Left renal cortex interstitium (tissue), 4 donors: Measurements from ENCODE around the gene GAB1. TPM values are rescaled to one million over a fixed set of nuclear protein-coding genes. Genes with fewer than 3 reads are reported as not detected.
"Not testable (repeated sequence)": the region's sequence is repeated elsewhere in the genome, so short reads cannot be mapped to it uniquely, and the experiment has no call there.

Source experiments
- DNase-seq, 4 donors: peaks; one replicate each; pipeline ENCODE4 v3.0.0-alpha.2; 2013; ENCODE audit warnings: low read depth in 4 of 4, low spot score in 2 of 4, missing footprints in 1 of 4
- polyA plus RNA-seq, 4 donors: library from polyadenylated mRNA; unstranded; fragments of 120-200 nt; gene quantifications; one replicate each; pipeline ENCODE4 v1.2.1, GENCODE V29; 2013; ENCODE audit not compliant: insufficient read length in 4 of 4

Gene GAB1
- polyA plus RNA-seq, 4 donors, result 37.3 to 53.0 (median 47.9) TPM

DNA sequence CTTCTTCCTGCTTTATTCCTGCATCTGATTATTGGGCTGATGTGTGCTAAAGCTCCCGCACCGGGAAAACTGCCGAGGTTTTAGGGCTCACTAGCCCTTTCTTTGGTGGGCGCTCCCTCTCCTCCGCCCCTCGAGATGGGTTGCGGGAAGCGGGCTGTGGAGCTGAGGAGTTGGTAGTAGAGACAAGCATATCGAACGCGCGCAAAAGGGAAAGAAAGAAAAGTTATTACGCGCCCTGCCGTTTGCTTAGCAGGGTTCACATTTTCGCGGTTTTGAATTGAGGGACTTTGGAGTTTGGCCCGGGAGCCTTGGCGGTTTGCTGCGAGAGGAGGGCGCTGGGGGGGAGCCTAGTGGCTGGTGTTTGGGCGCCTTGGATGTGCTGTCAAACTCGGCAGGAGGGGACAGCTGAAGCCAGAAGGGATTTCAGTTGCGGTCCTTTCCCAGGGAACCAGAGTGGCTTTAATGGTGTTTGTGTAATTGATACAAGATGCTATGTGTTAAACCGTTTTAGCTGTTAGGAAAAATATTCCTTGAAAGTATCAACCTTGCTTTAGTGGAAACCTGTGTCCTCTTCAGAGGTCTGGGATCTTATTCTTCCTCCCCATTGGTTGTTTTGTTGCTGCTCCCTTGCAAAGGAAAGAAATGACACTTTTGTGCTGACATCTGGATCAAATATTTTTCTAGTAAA is 1.1 kb downstream of the GAB1 start:
- DNase-seq, result peak in 2 of 4 donors; percentile 28 to 41

- no peak for DNase-seq
These were observed 1.6 kb downstream of the GAB1 start for GRCh38 chr4:143338313-143338712.

DNA sequence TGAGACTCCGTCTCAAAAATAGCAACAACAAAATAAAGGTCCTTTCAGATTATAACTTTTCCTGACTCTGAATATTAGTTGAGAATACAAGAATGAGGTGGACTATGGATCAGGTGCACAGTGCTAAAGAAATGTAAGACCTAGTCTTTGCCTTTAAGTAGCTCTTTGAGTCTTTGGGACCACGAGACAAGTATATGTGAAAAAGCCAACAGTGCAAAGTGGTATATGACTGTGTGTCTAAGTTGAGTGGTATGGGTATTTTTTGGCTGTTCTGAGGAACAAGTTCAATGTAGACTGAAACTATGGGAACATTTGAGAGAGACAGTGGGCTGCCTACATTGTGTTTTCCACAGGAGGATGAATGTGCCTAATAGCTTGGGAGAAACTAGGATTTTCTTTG is 2.8 kb downstream of the GAB1 start:
- DNase-seq, result no peak

DNA sequence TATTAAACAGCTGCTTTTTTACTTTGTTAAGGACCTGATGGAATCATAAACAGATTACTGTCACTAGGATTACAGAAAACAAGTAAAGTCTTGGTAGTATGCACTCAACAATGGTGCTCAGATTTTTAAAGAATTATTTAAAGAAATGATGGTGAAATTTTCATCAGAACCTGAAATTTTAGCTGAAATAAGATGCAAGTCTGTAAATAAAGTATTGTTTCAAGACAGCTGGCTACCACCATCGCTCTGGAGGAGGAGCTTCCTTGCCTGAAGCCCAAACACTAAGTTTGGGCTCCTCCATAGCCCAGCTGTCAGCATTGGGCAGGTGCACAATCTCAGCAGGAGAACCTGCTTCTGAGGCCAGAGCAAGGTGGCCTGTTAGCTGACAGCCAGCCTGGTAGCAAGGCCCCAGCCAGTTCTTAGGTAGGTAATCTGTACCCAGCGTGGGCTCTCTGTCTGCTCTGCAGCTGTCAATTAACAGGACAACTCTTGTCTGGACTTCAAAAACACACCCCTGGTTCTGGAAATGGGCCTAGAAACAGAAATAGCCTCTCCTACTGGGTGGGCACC is 4.6 kb downstream of the GAB1 start:
- no peak for DNase-seq

DNA sequence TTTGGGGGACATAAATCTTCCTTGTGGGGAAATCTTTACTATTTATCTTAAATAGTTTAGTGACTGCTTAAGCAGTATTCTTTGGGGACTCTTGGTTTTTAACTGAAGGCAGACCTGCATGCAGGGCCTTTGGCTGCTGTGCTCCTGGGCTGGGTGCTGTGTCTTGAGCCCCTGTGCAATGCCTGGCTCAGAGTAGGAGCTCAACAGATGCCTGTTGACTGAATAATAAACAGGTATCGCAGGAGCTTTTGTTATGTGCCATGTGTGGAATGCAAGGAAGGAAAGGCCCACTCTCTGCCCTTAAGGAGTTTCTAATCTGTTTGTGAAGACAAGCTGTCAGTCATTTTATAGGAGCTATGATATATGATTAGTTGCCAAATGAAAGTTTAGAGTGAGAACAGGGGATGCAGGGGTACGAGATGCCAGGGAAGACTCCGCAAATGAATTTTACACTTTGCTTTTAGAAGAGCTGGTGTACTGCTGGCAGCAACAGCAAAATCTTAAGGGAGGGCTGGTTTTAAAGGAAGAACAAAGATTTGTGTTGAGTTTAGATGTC is 6.7 kb downstream of the GAB1 start:
- DNase-seq, result no peak

DNA sequence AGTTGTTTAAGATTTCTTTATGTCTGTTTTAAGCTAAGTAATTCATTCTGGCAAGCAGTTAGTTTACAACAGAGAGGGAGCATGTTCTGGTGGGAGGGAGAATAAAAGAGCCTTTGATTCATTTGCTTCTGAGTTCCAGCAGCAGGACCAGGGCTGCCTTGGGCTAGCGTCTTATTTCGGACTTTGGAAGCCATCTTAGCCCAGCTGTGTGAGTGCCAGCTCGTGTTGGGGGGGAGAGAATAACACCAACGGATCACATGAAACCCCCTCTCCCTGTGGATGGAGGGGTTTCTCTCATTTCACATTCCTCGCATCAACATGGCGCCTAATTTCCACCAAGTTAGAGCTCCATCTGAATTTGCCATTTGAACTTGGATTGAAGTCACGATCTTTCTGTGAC is 7.4 kb downstream of the GAB1 start:
- DNase-seq, result no peak

GRCh38 chr4:143344774-143345173 is 8.1 kb downstream of the GAB1 start:
- no peak for DNase-seq

GRCh38 chr4:143345356-143345755 is 8.7 kb downstream of the GAB1 start:
- no peak for DNase-seq

- no peak for DNase-seq
These were observed 9.5 kb downstream of the GAB1 start for GRCh38 chr4:143346206-143346605.

DNA sequence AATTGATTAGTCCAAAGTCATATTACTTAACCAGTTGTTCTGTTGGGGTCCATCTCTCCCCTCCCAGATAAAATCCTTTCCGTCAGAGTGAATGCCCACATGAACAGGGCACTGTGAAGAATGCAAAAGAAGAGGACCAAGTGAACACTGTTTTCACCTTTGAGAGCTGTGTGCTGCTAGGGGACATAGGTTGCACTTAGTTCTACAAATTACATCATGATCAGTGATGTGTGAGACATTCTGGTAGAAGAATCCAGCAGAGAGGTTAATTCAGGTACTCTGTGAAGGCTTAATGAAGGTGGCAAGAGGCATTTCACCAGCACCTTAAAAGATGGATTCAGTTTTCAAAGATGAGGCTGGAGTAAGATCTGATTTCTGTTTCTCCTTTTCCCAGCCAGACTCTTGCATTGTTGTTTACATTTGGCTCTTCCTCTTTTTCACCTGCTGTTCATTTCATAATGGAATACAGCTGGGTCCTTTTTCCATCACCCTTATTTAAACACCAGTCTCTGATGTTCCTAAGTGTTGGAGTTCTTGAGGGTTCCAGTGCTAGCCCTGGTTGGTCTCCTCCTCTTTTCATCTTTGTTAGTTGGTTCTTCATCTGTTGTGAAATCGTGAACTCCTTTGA is 10.9 kb downstream of the GAB1 start:
- DNase-seq, result no peak

DNA sequence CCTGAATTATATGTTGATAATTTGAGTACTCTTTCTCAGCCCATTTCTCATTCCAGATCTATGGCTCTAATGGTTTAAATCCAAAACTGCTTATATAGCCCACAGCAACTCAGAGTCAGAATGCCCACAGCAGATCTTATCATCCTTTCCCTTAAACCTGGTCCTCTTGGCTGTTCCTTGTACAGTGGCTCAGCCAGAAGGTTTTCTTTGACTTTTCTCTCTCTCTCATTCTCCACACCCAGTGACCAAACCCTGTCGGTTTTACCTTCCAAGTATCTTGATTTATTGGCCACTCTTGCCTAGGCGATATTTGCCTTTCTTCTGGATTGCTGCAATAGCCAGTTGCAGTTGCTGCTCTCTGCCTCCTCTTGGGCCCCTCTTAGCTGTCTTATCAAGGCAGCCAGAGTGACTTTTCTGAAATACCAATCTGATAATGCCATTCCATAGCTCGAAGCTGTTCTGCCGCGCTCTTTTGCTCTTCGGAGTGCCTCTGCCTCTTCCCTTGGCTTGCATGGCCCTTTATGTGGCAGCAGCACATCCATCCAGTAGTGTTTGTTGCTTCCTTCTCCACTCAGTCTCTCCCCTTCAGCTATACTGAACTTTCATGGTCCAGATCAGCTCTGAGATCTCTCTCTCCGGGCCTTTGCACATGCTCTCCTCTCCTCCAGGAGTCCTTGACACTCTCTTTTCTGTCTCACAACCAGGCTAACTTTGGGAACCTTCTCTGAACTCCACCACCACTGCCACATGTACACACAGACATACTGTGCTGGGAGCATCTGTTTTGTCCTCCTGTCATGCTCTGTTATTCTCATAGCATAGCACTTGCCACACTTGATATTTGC is 11.8 kb downstream of the GAB1 start:
- DNase-seq, result no peak

DNA sequence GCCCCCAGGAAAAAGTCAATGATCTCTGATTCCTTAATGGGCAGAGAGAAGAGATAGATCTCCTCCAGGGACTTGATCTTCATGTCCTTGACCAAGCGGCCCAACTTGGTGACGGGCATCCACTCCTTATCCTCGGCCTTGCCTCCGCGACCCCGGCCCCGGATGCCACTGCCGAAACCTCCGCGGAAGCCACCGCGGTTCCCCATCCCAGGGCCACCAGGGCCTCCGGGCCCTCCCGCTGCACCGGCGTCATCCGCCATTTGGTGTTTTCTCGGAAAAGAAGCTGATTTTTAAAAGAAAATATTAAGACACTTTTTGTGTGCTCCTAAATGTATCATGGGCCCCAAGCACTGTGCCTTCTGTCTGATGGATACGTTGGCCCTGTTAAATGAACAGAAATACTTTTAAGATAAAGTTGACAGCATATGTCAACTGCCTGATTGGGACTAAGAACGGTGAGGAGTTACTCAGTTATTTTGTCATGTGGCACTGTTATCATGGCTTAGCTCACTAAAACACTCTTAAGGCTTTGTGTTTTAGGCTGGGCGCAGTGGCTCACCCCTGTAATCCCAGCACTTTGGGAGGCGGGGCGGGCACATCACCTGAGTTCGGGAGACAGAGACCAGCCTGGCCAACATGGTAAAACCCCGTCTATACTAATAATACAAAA is 13.3 kb downstream of the GAB1 start:
- not testable (repeated sequence) for DNase-seq

- no peak for DNase-seq
These were observed 14.5 kb downstream of the GAB1 start for GRCh38 chr4:143351149-143351691.

DNA sequence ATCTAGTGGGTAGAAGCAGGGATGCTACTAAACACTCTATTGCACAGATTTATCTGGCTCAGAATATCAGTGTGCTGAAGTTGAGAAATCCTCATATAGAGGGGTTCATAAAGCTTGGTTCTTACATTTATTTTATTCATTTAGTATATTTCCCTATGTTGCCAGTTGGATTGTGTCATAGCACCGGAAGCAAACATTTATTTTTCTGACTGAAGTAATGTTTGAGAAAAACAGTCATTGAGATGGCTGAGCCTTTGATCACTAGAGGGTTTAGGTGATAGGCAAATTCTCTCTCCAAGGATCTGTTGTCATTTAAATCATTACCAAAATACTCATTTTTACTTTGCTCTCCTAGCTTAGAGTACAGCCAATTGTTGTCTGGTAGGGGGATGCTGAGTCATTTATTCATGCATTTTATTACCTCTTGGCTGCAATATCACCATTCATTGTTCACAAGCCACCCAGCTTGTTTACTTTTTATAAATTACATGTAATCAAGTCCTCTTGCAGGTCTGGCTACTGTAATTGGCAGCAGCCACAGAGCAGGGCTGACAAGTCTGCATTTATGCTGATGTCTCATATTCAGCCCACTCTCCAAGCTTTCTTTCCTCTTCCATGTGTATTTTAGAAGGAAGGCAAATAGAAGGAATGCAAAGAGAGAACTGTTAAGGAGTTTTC is 15.2 kb downstream of the GAB1 start:
- no peak for DNase-seq

- no peak for DNase-seq
These were observed 16.0 kb downstream of the GAB1 start for GRCh38 chr4:143352720-143353119.

DNA sequence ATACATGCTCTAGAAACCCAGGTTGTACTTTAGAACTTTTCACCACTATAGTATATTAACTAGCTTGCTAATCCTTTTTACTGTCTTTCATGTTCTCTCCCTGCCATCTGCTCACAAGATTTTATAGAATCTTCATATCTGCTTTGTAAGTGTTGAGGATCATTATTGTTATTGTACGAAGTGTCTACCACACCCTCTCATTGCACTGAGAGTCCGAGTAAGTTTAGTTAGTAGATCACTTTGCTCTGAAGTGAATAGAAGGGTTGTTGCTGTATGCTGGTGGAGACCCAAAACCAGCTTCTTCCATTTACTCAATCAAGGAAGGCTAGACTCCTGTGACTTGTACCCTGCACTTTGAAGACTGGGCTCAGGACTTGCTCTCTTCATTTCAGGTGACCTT is 17.1 kb downstream of the GAB1 start:
- no peak for DNase-seq

DNA sequence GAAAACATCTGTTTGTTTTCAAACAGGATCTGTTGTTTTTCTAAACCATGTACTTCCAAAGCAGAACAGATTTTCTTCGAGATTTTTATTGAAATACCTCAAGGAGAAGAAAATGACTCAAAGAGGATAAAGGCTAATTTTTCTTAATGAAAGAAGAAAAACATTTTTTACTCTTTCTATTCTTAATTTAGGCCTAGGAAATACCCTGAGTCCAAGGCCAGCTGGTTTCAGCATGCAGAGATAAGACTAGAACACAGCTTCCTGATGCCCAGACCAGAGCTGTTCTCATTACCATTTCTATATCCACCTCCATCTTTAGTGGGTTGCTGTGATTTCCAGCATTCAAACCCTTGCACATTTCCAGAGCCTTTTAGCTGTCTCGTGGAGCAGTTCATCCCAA is 18.3 kb downstream of the GAB1 start:
- DNase-seq, result no peak

DNA sequence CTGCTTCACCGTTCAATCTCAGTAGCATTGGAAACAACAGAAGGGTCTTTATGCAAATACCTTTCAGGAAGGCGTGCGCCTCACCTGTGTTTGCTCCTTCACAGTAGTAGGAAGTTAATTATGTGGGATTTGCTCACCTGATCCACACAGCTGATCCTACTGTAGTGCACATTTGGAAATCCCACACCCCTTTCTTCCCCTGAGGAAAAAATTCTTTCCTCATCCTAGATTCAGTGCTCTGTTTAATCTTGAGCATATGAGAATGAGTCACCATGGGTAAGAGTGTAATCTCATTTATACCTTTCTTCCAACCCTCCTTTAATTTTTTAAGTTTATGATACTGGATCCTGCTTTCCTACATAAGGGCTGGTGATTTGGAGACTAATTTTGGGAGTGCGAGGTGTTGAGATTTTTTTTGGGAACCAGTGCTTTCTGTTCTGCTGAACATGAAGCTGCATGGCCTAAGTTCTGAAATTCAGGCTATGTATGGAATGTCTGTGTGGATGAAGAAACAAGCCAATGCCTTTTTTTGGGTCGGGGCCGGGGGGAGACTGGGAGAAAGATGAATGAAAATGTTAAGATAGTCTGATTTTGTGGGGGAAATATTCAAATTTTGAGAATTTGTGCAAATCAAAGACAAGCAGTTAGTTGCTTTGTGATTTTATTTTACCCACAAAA is 19.0 kb downstream of the GAB1 start:
- no peak for DNase-seq

GRCh38 chr4:143356493-143356892 is 19.8 kb downstream of the GAB1 start:
- DNase-seq, result no peak
